SK-N-SH treated with all-trans-retinoic acid at 6 μM for 48 hours (cell line): ENCODE data around the gene PTHLH.

Experiments
- ATAC-seq: fragments of 200-7000 bp; cut with Tn5 transposase; 3 replicates; pipeline ENCODE4 v1.9.1; 2020; ENCODE audit warnings: mild to moderate bottlenecking, moderate library complexity
- RARB ChIP-seq: fragments of 250-450 bp; sonication (Bioruptor Pico); IDR thresholded peaks from 2 replicates; pipeline ENCODE4 v1.8.0; 2021; ENCODE audit warnings: mild to moderate bottlenecking, moderate library complexity
- TOX ChIP-seq: fragments of 250-450 bp; sonication (Bioruptor Pico); IDR thresholded peaks from 2 replicates; pipeline ENCODE4 v1.8.0; 2021; ENCODE audit warnings: mild to moderate bottlenecking, moderate library complexity, borderline replicate concordance
- ZFP3 ChIP-seq: fragments of 250-450 bp; sonication (Bioruptor Pico); IDR thresholded peaks from 2 replicates; pipeline ENCODE4 v1.5.0; 2020; ENCODE audit warnings: mild to moderate bottlenecking, moderate library complexity
- ZFP30 ChIP-seq: fragments of 450-650 bp; formaldehyde crosslinking; IDR thresholded peaks from 2 replicates; pipeline ENCODE4 v1.5.0; 2022; ENCODE audit warnings: mild to moderate bottlenecking, moderate library complexity

PTHLH gene

DNA sequence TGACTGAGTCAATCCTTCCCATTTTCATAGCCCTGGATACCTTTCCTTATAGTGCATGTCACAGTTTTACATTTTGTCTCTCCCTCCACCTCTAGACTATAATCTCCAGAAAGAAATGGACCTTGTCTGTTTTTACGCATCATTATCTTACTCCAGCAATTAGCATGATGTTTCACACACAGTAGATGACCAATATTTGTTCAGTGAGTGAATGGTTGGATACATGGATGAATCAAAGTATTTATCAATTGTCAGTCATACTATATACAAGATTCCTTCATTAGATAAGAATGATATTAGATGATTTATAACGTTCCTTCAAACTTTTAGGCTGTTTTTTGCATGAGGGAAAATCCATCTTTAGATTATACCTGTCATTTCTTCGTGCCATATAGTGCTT lies 61.1 kb downstream of the PTHLH start:
- ATAC-seq: no peak
- TF ChIP-seq TOX (no peak), ZFP30 (no peak), RARB (CRISPR knock-in tag) (no peak), ZFP3 (CRISPR knock-in tag) (no peak)
